Neural progenitor cell (in vitro differentiated cells): ENCODE data around the gene LDLRAD2. TPM values are rescaled to one million over a fixed set of nuclear protein-coding genes. Genes with fewer than 3 reads are reported as not detected.

ENCODE experiments used
- DNase-seq: peaks from one replicate; pipeline ENCODE4 v3.0.0-alpha.2; 2016; ENCODE audit warnings: low spot score
- H2AFZ ChIP-seq: fragments of 200-600 bp; sonication (generic); replicated peaks from 2 replicates; pipeline ENCODE4 v1.6.1; 2016; ENCODE audit warnings: antibody characterized with exemption
- H3F3A ChIP-seq: fragments of 200-600 bp; sonication (generic); 2 replicates; pipeline ENCODE4 v1.6.1; 2016; ENCODE audit warnings: antibody characterized with exemption, low read depth
- H3K27ac ChIP-seq: fragments of 200-600 bp; sonication (generic); 2 replicates; pipeline ENCODE4 v1.5.1; 2016; ENCODE audit warnings: mild to moderate bottlenecking
- H3K27me3 ChIP-seq: fragments of 200-600 bp; sonication (generic); 2 replicates; pipeline ENCODE4 v1.6.1; 2016; ENCODE audit warnings: mild to moderate bottlenecking, moderate library complexity
- H3K36me3 ChIP-seq: fragments of 200-600 bp; sonication (generic); 2 replicates; pipeline ENCODE4 v1.5.1; 2016
- H3K4me1 ChIP-seq: fragments of 200-600 bp; sonication (generic); 2 replicates; pipeline ENCODE4 v1.6.1; 2016; ENCODE audit warnings: mixed run types
- H3K4me2 ChIP-seq: fragments of 200-600 bp; sonication (generic); 2 replicates; pipeline ENCODE4 v1.6.1; 2016
- H3K4me3 ChIP-seq: fragments of 200-600 bp; sonication (generic); 2 replicates; pipeline ENCODE4 v1.5.1; 2016
- H3K79me2 ChIP-seq: fragments of 200-600 bp; sonication (generic); 2 replicates; pipeline ENCODE4 v1.6.1; 2016; ENCODE audit warnings: low read depth
- H3K9ac ChIP-seq: fragments of 200-600 bp; sonication (generic); 2 replicates; pipeline ENCODE4 v1.6.1; 2016
- H3K9me3 ChIP-seq: fragments of 200-600 bp; sonication (generic); 2 replicates; pipeline ENCODE4 v1.5.1; 2016; ENCODE audit warnings: low read depth
- H4K20me1 ChIP-seq: fragments of 200-600 bp; sonication (generic); 2 replicates; pipeline ENCODE4 v1.6.1; 2016; ENCODE audit warnings: low read depth
- H3K27ac Mint-ChIP-seq: 3 replicates; pipeline ENCODE4 v1.8.0; 2021; ENCODE audit warnings: mixed read lengths
- H3K27me3 Mint-ChIP-seq: 2 replicates; pipeline ENCODE4 v1.8.0; 2022; ENCODE audit warnings: low read depth, mild to moderate bottlenecking, inconsistent platforms, moderate library complexity, mixed read lengths; ENCODE audit not compliant: insufficient read depth
- H3K36me3 Mint-ChIP-seq: 3 replicates; pipeline ENCODE4 v1.8.0; 2021; ENCODE audit warnings: mixed read lengths
- H3K4me1 Mint-ChIP-seq: 3 replicates; pipeline ENCODE4 v1.8.0; 2021; ENCODE audit warnings: mixed read lengths
- H3K4me3 Mint-ChIP-seq: 3 replicates; pipeline ENCODE4 v1.8.0; 2021; ENCODE audit warnings: mild to moderate bottlenecking, moderate library complexity, mixed read lengths
- H3K9me3 Mint-ChIP-seq: 3 replicates; pipeline ENCODE4 v1.8.0; 2020; ENCODE audit warnings: mixed read lengths
- EZH2 ChIP-seq: fragments of 200-600 bp; sonication (generic); IDR thresholded peaks from 2 replicates; pipeline ENCODE4 v1.6.1; 2017; ENCODE audit warnings: antibody characterized with exemption, mild to moderate bottlenecking, moderate library complexity
- EZH2phosphoT487 ChIP-seq: fragments of 200-600 bp; sonication (generic); IDR thresholded peaks from 2 replicates; pipeline ENCODE4 v1.6.1; 2017; ENCODE audit warnings: antibody characterized with exemption
- total RNA-seq: library from RNA; depleted of rRNA; stranded (reverse); fragments of >200 nt; gene quantifications from 2 replicates; pipeline ENCODE4 v1.2.3, GENCODE V29; 2015; ENCODE audit warnings: low replicate concordance
- TF ChIP-seq, protein P1 (sequence below): fragments of 200-600 bp; sonication (generic); IDR thresholded peaks from 2 replicates; pipeline ENCODE4 v1.5.1; 2017; ENCODE audit warnings: antibody characterized with exemption, mild to moderate bottlenecking

Gene LDLRAD2
- total RNA-seq, 1 donor from 2014 or later: 0.67 TPM

DNA sequence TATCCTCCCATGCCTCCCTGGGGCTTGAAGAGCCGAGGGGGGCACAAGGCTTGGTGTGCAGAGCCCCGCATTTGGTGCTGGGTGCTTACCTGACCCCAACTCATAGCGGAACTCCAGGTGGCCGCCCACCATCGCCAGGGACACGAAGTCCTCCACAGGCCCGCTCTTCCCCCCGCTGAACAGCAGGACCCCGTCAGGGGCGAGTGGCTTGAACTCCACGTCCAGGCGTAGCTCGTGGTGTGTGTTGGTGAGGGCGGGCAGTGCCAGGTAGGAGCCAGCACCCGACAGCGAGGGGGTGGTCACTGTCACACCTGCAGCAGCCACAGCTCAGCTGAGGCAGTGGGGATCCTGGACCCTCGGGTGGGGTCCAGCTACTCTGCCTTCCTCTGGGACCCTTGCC, 17.2 kb downstream of the LDLRAD2 start:
- Histone ChIP-seq H3K4me2 (no peak overlapping the region), H4K20me1 (no peaks in the 10 kb centered on the region), H3K27ac (no peak overlapping the region), H3K79me2 (no peaks in the 10 kb centered on the region), H3F3A (no peaks in the 10 kb centered on the region), H3K9me3 (no peaks in the 10 kb centered on the region), H3K27me3 (no peaks in the 10 kb centered on the region), H3K9ac (no peak overlapping the region), H2AFZ (no peak overlapping the region), H3K4me3 (no peak overlapping the region), H3K4me1 (no peaks in the 10 kb centered on the region), H3K36me3 (peaks cover 6% of the 10 kb centered on the region)
- H3K27ac Mint-ChIP-seq: no peak overlapping the region
- peaks cover 3% of the 10 kb centered on the region for H3K9me3 Mint-ChIP-seq
- H3K4me1 Mint-ChIP-seq: no peaks in the 10 kb centered on the region
- H3K4me3 Mint-ChIP-seq: no peak overlapping the region
- TF ChIP-seq EZH2phosphoT487: no peak
- TF ChIP-seq, protein P1, sequence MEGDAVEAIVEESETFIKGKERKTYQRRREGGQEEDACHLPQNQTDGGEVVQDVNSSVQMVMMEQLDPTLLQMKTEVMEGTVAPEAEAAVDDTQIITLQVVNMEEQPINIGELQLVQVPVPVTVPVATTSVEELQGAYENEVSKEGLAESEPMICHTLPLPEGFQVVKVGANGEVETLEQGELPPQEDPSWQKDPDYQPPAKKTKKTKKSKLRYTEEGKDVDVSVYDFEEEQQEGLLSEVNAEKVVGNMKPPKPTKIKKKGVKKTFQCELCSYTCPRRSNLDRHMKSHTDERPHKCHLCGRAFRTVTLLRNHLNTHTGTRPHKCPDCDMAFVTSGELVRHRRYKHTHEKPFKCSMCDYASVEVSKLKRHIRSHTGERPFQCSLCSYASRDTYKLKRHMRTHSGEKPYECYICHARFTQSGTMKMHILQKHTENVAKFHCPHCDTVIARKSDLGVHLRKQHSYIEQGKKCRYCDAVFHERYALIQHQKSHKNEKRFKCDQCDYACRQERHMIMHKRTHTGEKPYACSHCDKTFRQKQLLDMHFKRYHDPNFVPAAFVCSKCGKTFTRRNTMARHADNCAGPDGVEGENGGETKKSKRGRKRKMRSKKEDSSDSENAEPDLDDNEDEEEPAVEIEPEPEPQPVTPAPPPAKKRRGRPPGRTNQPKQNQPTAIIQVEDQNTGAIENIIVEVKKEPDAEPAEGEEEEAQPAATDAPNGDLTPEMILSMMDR: no peak
- no peak for TF ChIP-seq EZH2
- H3K27me3 Mint-ChIP-seq: peaks cover 10% of the 10 kb centered on the region
- peaks cover 16% of the 10 kb centered on the region for H3K36me3 Mint-ChIP-seq
- no peak for DNase-seq

DNA sequence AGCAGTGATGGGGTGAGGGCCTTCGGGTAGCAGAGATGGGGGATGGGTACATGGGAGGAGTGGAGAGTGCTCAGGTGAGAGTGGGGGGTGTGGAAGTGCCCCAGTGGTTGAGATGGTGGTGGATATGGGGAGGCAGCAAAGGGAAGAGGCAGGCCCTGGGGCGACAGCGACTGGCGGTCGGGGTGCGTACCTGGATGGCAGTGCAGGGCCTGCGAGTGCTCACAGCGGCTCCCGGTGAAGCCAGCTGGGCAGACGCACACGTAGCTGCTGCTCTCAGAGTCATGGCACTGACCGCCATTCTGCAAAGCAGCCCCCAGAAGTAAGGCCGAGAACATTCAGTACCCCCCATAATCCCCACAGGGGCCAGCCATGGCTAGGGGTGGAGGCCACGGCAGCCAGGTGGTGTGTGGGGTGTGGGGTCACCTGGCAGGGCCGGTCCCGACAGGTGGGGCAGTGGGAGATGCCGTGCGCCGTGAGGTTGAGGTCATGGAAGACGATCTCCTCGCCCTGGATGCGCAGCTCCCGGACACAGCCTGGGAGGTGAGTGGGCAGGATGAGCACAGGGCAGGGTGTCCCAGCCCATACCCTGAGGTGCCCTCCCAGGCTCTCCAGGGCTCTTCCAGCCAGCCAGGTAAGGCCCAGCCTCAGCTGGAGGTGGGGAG, 18.9 kb downstream of the LDLRAD2 start:
- Mint-ChIP-seq H3K4me1 (no peaks in the 10 kb centered on the region), H3K36me3 (peaks cover 28% of the 10 kb centered on the region), H3K27me3 (peaks cover 10% of the 10 kb centered on the region), H3K4me3 (no peak overlapping the region), H3K9me3 (peaks cover 10% of the 10 kb centered on the region), H3K27ac (no peak overlapping the region)
- Histone ChIP-seq H3K9ac (no peak overlapping the region), H3K9me3 (no peaks in the 10 kb centered on the region), H3K27me3 (no peaks in the 10 kb centered on the region), H3K4me2 (no peak overlapping the region), H3K36me3 (peaks cover 6% of the 10 kb centered on the region), H3K27ac (no peak overlapping the region), H3K79me2 (no peaks in the 10 kb centered on the region), H2AFZ (no peak overlapping the region), H3K4me3 (no peak overlapping the region), H3K4me1 (no peaks in the 10 kb centered on the region), H4K20me1 (no peaks in the 10 kb centered on the region), H3F3A (no peaks in the 10 kb centered on the region)
- TF ChIP-seq, protein P1: no peak
- TF ChIP-seq EZH2phosphoT487 (no peak), EZH2 (no peak)
- no peak for DNase-seq

DNA sequence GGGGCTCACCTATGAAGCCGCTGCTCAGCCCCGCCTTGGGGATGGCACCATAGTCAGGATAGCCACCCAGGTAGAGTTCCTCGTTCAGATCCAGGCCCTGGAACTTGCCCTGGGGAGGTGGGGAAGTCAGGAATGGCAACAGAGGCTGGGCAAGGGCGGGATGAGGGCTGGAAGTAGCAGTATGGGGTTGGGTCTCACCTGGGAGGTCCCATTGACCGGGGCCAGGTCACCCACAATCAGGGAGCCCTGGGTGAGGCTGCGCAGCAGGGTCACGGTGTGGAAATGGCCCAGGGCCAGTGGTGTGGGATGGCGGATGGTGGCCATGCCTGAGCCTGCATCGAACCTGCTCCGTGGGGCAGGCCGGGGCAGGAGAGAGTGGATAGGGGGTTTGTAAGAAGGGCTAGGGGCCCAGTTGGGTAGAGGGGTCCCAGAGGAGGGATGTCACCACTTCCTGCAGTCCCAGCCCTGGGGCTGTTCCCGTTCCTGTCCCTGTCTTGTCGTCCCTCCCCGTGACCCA, 19.4 kb downstream of the LDLRAD2 start:
- no peak overlapping the region for H3K4me3 Mint-ChIP-seq
- Histone ChIP-seq H3K9me3 (no peaks in the 10 kb centered on the region), H3K4me1 (no peaks in the 10 kb centered on the region), H3K27me3 (no peaks in the 10 kb centered on the region), H3K27ac (no peak overlapping the region), H3K4me2 (no peak overlapping the region), H2AFZ (no peak overlapping the region), H3F3A (no peaks in the 10 kb centered on the region), H3K79me2 (no peaks in the 10 kb centered on the region), H4K20me1 (no peaks in the 10 kb centered on the region), H3K4me3 (no peak overlapping the region), H3K9ac (no peak overlapping the region), H3K36me3 (peaks cover 6% of the 10 kb centered on the region)
- H3K27me3 Mint-ChIP-seq: peaks cover 10% of the 10 kb centered on the region
- TF ChIP-seq, protein P1: no peak
- no peak for TF ChIP-seq EZH2
- no peak for TF ChIP-seq EZH2phosphoT487
- H3K27ac Mint-ChIP-seq: no peak overlapping the region
- H3K4me1 Mint-ChIP-seq: no peaks in the 10 kb centered on the region
- peaks cover 10% of the 10 kb centered on the region for H3K9me3 Mint-ChIP-seq
- DNase-seq: no peak
- H3K36me3 Mint-ChIP-seq: peaks cover 28% of the 10 kb centered on the region
